Left ventricle myocardium superior (tissue), 1 donor: ENCODE results near the gene HTN3. TPM values are rescaled to one million over a fixed set of nuclear protein-coding genes. Genes with fewer than 3 reads are reported as not detected.

Experiments
- ATAC-seq: fragments of 200-7000 bp; cut with Tn5 transposase; one replicate; pipeline ENCODE4 v1.9.1; 2020; ENCODE audit warnings: mild to moderate bottlenecking, moderate library complexity
- DNase-seq: peaks from one replicate; pipeline ENCODE4 v3.0.0-alpha.2; 2020
- intact Hi-C: fragments of 100-400 bp; cut with micrococcal nuclease; formaldehyde crosslinking; loops from one replicate; pipeline ENCODE4 v1.11.0; 2022
- total RNA-seq: library from RNA; stranded (reverse); fragmentation: NEBNext Ultra II Directional; extraction: Animal tissue kit (Norgen Biotek cat#: 25700); gene quantifications from one replicate; pipeline ENCODE4 v1.2.1, GENCODE V29; 2021
- donor health status: DM: no; HTN: yes; CAD: no; lungs with severe emphysema.

HTN3 gene
- total RNA-seq, 1 donor from 2014 or later, result not detected

DNA sequence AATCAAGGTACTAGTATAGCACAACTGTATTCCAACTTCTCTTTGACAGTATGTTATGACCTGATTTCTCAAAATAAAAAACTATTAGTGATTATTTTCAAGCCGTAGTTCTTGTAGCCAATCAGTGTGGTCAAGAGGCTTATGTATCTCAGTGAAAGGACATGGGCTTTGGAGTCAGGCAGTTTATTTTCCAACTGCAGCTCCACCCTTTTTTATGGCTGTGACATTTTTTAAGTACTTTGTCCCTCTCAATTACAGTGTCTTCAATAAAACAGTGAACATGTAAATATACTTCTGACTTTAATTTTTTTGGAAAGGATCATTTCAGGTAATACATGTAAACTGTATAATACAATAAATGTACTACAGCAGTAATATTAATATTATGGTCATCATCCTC, 51.9 kb downstream of the HTN3 start:
- DNase-seq (no peak), ATAC-seq (no peak)
- intact Hi-C loops, result no loop called here

Other genes with a start within 250 kb of the HTN3 start
- not detected for gene SULT1E1, start 168.3 kb upstream of the HTN3 start, total RNA-seq
- gene CSN1S1, start 97.4 kb upstream of the HTN3 start, total RNA-seq, result not detected
- gene CSN2, start 62.7 kb upstream of the HTN3 start, total RNA-seq, result not detected
- not detected for gene STATH, start 32.5 kb upstream of the HTN3 start, total RNA-seq
- not detected for gene HTN1, start 22.0 kb downstream of the HTN3 start, total RNA-seq
- not detected for gene PRR27, start 125.8 kb downstream of the HTN3 start, total RNA-seq
- gene ODAM, start 167.3 kb downstream of the HTN3 start, total RNA-seq, result not detected
- gene FDCSP, start 197.7 kb downstream of the HTN3 start, total RNA-seq, result not detected
- not detected for gene CSN3, start 214.1 kb downstream of the HTN3 start, total RNA-seq